Endometrium (tissue), 2 donors: ENCODE measurements around the gene PRELID3B.

Source experiments
- FAIRE-seq: peaks from 2 replicates; lab custom pipeline; 2012; peaks lifted over from hg19 to GRCh38; lab: Jason Lieb, UNC
- donor health status: control.
- donor health status: control.

The PRELID3B gene

DNA sequence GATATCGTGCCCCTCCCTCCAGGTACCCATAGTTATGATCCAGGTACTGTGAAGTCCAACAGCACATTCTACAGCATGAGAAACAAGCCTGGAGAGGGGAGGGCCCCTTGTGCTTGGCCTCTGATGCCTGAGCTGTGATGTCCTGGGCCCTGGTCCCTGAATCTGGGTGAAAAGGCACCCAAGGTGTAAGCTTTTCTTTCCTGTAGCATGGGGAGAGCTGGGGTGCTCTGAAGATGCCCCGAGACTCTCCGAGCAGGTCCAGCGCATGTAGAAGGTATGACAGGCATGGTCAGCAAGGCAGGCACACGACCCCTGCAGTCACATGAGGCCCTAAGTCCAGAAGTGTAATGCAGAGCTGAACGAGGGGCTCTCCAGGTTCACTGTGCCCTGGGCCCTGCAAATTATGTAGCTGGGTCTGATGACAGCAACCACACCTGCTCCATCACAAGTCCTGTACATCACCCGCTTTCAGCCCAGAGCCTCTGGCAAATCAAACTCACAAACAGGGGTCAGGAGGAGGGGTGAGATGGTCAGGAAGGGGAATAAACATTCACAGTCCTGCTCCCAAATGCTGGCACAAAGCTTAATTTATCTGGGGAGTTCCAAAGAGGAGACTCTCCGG lies 33.8 kb downstream of the PRELID3B start:
- FAIRE-seq = no peak

DNA sequence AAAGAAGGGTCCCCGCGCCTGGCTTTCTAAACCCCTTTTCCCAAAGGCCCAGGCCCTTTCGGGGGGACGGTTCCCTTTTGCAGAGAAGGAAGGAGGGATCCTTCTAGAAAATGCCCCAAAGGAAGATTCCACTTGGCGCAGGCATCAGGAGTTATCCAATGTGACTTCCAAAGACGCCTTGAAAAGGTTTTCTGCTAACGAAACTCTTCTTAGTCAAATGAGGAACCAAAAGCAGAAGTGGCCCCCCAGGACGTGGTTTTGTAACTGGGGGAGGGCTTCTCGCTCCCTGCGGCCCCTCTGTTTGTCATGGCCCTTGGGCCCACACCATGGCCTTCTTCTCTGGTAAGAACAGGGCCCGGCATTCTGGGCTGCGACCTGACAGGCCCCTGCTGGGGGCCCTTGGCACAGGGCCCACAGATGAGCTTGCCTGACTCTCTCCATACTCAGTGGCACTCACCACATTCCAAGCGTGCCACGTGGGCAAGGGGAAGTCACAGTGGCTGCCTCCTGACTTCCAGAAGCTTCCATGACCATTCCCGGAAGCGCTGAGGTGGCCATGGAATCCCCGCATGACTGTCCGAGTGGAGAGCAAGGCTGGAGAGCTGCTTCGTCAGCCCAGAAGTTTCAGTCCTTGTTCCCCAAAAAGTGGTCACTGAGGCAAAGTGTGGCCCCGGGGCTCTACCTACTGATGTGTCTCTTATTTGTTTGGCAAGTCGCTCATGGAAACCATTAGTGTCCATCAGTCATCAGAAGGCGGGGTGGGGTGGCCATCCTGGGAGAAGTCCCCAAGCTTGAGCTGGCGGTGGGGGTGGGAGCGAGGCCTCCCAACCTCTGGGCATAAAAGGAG lies 34.7 kb downstream of the PRELID3B start:
- no peak for FAIRE-seq

DNA sequence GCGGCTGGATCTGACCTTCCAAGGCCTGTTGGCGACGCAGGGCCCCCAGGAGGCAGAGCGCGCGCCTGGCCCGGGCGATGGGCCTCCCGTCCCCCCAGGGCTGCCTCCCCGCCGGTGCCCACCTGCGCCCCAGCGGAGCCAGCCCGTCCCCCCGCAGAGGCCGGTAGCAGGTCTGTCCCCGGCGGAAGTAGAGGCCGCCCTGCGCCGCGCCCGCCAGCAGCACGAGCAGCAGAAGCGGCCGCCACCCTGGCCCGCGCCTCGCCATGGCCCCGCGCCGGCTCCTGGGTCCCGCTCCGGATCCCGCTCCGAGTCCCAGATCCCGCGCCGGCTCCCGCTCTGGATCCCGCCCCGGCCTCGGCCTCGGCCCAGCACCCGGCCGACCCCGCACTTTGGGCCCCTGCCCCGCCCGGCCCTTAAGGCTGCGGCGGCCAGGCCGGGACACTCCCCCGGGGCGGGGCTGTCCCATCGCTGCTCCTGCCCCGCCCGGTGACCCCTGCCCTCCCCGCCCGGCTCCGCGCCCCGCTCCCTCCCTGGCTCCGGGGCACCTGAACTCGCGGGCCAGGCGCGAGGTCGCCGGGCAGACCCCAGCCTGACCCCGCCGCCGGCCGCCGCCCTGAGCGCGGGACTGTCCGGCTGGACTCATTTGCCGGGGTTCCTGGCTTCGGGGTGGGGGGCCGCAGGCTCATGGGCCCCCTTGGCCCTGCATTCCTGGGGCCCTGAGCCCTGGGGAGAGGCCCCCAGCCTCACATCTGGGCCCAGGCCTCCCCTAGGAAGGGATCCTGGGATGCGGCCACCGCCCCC lies 35.5 kb downstream of the PRELID3B start, which contains the start of gene CTSZ:
Gene CTSZ (minus strand): TSS at position 391 of the 801 bp plus-strand sequence. CDS start 126 bp downstream, at position 265.
- FAIRE-seq = no peak

DNA sequence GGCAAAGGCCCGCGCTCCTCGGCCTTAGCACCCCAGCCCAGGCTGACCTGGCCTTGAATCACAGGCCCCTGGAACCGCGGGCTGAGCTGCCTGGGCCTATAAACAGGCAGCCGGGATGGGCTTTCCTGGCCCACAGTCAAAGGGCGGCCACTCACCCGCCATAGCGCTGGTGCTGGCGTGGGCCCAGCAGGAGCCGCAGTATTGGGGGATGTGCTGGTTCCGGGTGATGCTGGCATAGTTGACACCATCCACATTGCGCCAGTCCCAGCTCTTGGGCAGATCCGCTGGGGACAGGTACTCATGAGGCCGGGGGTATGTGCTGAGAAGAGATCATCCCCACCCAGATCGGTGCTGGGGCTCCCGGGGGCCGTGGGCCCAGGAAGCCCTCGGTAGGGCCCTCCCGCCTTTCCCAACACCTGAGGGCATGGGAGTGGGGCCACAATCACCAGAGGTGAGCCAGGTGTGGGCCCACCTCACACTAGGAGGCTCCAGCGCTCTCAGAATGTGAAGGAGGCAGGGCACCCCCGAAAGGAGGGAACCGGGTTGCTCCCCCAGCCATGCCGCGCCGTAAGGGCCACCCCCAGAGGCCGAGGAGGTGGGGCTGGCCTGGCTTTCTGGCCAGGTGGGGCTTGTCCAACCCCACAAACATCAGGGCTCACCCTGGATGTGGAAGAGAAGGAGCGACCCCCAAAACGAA lies 36.3 kb downstream of the PRELID3B start:
- FAIRE-seq = no peak

DNA sequence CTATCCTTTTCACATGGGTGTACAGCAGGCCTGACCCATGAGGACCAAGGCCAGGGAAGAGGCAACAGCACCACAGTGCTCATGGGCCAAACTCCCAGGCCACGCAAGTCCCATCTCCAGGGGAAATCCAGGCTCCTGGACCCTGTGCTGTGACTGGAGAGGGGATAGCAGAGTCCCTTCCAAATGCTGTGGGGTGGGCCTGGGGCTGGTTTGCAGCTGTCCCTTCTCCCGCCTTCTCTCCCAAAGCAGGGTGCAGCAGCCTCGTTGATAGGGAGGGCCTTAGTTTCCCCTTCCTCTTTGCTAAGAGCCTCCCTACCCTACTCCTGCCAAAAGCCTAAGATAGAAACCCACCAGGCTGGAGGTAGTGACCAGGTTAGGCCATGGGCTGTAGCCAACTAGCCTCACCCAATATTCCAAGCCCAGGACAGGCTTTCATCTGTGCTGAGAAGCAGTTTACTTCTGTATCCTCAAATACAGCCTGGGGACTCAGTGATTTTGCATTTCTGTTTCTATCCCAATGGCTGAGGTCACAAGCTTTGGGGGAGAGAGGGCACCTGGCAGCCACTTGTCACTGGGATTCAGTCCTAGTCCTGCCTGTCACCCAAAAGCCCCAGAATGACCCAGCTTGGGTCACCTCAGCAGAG lies 36.9 kb downstream of the PRELID3B start:
- no peak for FAIRE-seq

DNA sequence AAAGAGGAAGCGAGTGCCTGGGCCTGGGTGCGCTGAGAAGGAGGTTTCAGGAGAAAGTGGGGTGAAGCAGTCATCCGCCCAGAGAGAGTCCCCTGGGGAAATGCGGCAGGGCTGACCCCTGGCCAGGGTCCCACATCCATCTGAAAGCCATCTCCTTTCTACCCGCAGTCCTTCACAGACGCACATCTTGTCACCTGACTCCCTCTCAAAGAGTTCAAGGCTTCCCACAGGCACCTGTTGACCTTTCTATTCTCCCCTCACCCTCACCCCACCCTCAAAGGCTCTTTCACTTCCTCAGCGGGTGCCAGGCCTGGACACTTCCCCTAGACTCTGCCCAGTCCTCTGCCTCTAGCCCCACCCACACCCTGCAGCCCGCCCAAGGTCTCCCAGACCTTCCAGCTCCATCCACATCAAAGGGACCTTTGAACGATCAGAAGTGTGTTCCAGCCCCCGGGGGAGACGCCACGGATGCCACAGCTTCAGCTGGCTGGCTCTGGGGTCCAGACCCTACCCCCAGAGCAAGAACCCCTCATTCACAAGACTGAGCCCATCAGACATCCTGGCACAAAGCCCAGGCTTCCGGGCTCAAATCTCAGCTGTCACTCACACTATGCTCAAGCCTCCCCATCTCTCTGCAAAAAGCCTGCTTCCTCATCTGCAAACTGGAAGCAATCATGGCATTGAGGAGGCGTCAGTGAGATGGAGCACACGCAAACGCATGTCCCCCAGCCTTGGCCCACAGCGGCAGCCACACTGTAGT lies 37.6 kb downstream of the PRELID3B start:
- no peak for FAIRE-seq

DNA sequence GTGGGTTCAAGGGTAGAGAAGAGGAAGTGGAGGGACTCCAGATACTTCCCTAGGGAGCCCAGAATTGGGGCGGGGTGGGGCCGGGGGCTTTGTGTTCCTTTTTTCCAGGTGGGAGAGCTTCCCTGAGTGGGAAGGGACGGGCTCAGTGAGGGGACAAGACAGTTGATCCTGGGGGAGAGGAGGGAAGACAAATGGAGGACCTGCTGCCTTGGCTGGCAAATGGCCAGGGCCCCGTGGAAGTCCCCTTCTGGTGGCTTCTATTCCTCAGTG lies 38.2 kb downstream of the PRELID3B start:
- no peak for FAIRE-seq

DNA sequence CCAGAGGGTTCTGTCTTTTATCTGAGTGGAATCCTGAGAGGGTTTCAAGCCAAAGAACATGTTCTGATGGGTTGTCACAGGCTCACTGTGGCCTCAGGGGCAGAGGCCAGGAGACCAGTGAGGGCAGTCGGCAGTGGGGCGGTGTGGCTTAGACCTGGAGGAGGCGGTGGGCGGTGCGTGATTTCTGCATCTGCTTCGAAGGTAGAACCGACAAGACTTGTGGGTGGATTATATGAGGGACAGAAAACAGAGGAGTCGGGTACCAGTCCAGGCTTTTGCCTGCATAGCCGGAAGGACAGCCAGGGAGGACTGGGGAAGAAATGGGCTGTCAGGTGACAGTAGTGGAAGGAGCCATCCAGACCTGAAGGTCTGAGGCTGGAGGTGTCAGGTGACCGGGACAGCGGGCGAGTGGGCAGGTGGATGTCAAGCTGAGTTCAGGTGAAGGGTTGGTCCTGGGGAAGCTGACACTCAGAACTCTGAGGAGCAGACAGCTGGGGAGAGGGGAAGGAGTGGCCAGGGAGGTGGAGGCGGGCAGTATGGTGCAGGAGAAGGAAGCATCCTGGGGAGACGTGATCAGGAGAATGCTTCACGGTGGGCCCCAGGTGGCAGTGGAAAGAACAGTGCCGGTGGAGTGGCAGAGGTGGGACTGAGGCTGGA lies 38.6 kb downstream of the PRELID3B start:
- no peak for FAIRE-seq

DNA sequence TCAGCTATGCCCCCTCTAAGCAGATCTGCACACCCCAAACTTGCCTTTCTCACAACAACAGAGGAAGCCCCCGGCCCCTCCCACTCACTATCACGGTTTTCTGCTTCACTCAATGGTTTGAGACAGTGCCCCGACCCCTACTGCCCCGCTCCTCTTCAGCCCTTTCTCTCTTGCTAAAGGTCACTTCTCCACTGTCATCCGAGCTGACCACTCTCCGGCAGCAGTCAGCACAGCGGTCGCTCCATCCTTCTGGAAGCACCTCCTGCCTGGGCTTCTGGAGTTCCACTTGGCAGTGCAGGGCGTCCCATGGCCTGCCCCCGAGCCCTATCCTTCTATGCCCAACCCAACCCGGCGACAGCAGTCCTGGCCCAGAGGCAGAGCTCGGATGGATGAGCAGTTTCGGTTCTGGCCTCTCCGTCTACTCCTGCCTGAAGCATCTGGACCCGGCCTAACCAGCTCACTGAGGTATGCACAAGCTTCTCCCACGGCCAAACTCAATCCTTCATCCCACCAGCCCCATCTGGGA lies 39.6 kb downstream of the PRELID3B start:
- no peak for FAIRE-seq

DNA sequence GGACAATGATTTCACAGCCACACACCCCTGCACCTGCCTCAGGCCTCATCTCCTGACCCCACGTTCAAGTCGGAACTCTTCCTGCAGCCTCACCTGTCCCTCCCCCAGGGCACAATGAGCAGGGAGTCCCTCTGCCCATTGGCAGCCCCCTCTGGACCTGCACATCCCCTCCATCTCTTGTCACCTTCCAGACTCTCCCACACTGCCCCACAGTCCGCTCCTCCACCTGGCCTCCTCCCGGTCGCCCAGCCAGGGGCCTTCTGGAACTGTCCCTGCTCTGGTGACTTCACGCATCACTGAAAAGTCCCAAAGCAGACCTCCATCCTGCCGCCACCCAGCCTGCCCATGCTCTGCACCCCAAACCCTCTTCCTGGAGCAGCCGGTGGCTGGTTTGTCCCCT lies 40.2 kb downstream of the PRELID3B start:
- no peak for FAIRE-seq

DNA sequence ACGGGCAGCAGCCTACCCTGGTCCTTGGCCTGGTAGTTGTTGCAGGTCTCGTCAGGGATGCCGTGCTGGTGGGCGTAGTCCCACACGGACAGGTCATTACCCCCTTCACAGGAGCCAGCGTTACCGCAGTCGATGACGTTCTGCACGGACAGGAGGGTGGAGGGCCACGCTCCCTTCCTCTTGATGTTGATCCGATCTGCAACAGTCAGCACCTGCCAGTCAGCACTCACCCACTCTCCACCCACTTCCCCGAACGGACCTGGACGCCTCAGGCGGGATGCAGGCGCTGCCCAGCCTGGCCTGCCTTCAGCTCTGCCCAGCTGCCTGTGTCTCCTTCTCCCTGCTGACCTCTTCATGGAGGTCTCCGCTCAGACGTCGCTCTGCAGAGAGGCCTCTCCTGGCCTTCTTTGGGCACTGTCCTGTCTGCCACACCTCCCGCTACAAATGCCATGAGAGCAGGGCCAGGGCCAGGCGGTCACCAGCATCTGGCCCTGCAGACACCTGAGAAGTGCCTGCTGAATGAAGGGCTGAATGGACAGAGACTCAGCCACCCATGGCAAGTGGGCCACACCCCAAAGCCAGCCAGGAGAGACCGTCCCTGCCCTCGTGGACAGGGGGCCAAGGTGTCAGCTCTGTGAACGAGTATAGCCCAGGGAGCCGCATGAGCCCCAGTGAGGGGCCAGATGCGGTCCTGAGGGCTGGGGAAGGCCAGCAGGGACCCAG lies 41.0 kb downstream of the PRELID3B start:
- no peak for FAIRE-seq

DNA sequence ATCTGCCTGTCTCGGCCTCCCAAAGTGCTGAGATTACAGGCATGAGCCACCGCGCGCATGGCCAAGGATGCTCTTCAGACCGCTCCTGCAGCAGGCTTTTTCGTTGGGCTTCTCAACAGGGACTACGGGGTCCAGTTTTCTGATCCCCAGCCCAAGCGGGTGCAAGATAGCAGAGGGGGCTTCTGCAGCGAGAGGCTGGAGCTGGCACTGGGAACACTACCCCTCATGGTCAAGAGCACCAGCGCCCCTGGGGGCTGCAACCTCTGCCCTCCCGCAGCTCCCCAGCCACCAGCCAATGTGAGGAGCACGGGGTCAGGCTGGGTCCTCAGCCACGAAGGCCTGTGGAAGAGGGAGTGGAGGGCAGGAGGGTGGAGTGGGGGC lies 41.5 kb downstream of the PRELID3B start:
- FAIRE-seq = no peak

DNA sequence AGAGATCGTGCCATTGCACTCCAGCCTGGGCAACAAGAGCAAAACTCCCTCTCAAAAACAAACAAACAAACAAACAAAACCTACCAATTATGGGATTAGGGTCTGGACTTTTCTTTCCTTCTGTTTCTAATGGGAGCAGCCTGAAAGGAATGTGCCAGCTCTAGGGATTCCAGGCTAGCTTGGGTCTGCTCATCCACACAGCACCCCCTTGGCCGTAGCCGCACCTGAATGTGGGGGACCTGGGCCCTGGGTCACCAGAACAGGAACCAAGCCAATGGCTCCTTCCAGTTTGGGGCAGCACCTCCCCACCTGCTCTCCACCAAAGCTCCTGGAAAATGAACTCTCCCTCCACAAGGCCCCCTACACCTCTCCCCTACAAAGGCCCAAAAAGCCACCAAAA lies 42.3 kb downstream of the PRELID3B start:
- no peak for FAIRE-seq

DNA sequence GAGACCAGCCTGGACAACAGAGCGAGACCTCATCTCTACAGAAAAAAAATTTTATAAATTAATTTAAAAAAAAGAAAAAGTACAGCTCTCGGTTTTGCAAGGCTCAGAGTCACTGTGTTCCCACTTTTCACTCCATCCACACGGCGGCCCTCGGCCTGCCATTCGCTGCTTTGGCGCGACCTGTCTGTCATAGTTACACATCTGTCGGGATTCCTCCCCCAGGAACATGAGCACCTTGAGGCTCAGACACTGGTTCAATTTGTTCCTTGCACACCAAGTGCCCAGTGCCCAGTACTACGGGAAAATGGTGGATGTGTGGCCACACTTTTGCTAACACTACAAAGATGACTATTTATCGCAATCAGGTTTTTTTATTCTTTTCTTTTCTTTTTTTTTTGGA lies 43.9 kb downstream of the PRELID3B start:
- no peak for FAIRE-seq

DNA sequence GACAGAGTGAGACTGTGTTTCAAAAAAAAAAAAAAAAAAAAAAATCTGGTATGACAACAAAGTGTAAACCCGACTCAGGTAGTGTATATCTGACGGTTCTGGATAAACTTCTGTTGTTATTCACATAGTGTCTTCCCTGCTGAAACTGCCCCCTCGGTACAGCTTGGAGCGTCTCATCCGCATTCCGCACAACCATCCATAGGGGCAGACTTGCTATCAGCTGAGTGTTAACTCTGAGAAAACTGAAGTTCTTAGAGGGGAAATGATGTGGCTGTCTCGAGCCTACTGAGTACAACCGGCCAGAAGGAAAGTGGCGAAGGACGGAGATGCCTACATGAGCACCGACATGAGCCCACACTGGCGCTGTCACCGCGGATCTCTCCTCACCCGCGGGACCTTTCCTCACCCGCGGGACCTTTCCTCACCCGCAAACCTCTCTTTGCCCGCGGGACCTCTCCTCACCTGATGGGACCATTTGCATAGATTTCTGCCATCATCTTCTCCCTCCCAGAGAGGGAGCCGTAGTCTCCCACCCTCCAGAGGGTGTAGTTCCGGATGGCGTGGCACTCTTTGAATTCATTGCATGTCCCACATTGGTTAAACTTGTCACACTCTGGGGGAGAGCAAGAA lies 45.3 kb downstream of the PRELID3B start:
- FAIRE-seq = no peak

DNA sequence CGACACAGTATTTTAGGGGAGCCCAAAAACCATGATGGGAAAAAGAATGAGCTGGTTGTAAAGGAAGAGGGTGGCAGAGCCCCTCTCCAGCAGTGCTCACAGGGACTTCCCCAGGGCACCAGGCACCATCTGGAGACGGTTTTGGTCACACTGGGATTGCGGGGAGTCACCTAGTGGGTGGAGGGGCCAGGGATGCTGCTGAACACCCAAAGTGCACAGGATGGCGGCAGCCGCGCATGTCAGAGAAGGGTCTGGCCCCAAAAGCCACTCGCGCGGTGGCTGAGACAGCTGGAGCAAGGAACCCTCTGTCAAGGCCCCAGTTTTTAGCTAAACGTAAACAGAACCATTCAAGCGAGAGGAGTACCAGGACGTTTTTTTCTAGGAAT lies 46.4 kb downstream of the PRELID3B start:
- no peak for FAIRE-seq

DNA sequence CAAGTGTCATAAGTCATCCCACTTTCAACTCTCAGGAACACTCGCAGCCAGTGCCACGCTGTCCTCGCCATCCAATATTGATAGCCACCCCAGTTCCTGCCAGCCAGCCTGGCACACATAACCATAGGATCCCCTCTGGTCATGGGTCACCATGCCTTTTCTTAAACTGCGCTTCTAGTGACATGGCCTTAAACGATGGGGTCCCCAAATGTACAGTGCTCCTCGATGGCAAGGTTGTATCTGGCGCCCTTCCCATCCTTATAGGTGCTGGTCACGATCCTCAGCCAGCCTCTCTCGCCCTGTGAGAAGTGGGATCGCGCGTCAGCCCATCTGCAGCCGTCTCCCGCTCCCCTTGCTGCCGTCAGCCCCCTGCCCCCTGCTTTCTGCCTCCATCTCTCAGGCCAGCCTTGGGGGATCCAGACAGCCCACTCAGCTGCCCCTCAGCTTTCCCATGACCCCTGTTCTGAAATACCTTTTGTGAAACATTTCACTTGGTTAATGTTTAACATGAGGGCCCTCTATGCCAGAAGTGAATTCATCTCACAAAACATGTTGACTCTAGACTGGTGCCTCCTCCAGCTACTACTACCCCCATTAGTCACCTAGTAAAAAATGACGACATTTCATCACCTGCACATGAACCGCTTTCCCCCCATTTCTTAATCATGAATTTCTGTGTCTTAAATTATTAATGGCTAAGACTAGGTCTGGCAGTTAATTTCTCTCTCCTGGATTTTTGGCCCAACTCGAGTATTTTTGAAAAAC lies 46.9 kb downstream of the PRELID3B start:
- no peak for FAIRE-seq

DNA sequence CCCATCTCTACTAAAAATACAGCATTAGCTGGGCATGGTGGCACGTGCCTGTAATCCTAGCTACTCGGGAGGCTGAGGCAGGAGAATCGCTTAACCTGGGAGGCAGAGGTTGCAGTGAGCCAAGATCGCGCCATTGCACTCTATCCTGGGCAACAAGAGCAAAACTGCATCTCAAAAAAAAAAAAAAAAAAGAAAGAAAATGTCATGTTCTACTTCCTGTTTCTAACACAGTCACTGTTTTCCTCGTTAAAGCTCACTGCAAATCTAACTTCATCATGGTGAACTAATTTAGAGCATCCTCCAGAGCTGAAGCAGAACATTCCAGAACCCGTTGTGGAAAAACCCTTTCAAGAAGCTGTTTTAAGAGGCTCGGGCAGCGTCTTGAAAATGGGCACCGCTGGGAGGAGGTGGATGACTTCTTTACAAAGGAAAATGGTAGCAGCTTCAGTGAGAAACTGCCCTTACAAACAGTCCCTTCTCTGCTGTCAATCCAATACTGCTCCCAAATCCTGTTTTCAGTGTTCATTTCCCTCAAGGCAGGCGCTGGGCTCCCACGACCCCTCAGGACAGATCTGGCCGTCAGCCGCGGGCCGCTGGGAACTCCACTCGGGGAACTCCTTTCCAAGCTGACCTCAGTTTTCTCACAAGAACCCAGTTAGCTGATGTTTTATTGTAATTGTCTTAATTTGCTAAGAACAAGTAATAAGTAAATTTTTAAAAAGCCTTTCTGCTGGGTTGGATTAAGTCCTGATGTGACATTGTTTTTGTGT lies 48.0 kb downstream of the PRELID3B start:
- no peak for FAIRE-seq
